ENCODE measurements around the gene INF2. TPM values are rescaled to one million over a fixed set of nuclear protein-coding genes. Genes with fewer than 3 reads are reported as not detected.

Gene INF2
- total RNA-seq, 4 donors from 2014 or later, result 39.9 to 199 (median 72.4) TPM

- TF ChIP-seq CTCF (IDR thresholded peaks at IDR 0.05; ENCODE audit: low read depth), result no peak
These were observed 26.0 kb downstream of the INF2 start for GRCh38 chr14:104715416-104715815.

DNA sequence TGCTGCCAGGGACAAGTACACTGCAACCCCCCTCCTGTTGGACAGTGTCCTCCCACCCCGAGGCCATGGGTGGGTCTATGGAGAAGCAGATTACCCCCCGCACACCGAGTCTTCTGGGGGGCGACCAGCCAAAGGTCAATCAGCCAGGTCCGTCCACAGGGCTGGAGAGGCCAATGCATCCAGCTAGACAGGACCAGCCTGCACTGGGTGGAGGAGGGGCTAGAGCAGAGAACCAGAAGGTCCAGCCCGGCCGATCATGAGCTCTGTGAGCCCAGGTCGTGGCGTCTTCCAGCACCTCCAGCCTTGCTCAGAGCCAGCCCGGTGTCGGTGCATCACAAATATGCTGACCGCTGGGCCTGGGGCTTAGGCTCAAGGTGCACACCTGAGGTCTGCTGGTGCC is 26.5 kb downstream of the INF2 start:
- TF ChIP-seq CTCF (IDR thresholded peaks at IDR 0.05; ENCODE audit: low read depth), result no peak

GRCh38 chr14:104717137-104717536 is 27.7 kb downstream of the INF2 start:
- TF ChIP-seq CTCF (IDR thresholded peaks at IDR 0.05; ENCODE audit: low read depth), result no peak

- TF ChIP-seq CTCF (IDR thresholded peaks at IDR 0.05; ENCODE audit: low read depth), result no peak
These were observed 28.2 kb downstream of the INF2 start for GRCh38 chr14:104717646-104718045.

GRCh38 chr14:104718147-104718546 is 28.7 kb downstream of the INF2 start:
- no peak for TF ChIP-seq CTCF (IDR thresholded peaks at IDR 0.05; ENCODE audit: low read depth)

DNA sequence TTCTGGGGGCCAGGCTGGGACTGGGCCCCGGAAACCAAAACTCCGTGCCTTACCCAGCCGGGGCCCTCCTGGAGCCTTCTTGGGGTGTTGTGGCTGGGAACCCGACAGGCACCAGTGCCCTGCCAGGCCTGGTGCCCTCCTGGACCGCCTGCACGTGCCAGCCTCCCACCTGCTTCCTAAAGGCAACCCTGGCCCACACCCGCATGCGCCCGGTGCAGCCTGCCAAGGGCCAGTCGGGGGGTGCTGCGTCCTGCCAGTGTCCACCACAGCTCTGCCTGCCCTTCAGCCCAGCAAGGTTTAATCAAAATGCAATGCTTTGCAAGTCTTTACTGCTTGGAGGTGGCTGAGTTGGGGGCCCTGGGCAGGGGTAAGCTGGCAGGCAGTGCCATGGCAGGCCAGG is 29.5 kb downstream of the INF2 start:
- TF ChIP-seq CTCF (IDR thresholded peaks at IDR 0.05; ENCODE audit: low read depth), result no peak

DNA sequence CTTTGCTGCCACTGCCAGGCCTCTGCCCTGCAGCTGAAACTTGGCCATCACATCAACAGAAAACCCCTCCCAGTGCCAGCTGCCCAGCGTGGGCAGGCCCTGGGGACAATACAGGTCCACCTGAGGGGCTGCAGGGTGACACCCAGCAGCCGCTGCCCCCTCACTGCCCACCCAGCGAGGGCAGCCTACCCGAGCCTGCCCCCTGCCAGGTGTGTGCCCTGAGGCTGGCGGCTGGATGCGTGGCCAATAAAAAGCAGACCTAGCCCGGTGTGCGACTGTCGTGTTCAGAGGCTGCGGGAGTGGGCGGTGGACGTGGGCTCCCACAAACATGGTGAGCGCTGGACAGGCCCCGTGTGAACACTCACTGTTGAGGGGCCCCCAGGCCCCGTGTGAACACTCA is 29.9 kb downstream of the INF2 start:
- no peak for TF ChIP-seq CTCF (IDR thresholded peaks at IDR 0.05; ENCODE audit: low read depth)
